Measurements from ENCODE around the gene GJC2.

GJC2 gene

GRCh38 chr1:228145463-228146416, 4.0 kb upstream of the GJC2 start:
- DNase-seq (ENCODE audit: low spot score), result no peak

GRCh38 chr1:228146417-228147150, 3.1 kb upstream of the GJC2 start:
- DNase-seq (ENCODE audit: low spot score), result no peak

GRCh38 chr1:228147151-228147693, 2.5 kb upstream of the GJC2 start:
- no peak for DNase-seq (ENCODE audit: low spot score)

DNA sequence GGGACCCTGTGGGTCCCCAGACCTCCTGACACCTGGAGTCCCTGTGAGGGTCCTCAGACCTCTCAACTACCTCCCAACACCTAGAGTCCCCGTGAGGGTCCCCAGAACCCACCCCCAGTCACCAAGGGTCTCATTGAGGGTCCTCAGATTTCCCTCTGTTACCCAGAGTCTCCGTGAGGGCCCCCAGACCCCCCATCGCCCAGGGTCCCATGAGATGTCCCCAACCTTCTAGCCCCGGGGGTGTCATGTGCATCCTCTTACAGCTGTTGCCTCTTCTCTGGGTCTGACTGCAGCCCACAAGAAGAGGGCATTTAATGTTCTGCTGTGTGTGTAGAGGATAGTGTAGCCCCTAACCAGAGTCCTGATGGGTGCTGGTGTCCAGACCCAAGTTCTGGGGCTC, 2.0 kb upstream of the GJC2 start:
- no peak for DNase-seq (ENCODE audit: low spot score)

- DNase-seq (ENCODE audit: low spot score), result no peak
Measured at GRCh38 chr1:228148196-228148861, 1.4 kb upstream of the GJC2 start.

DNA sequence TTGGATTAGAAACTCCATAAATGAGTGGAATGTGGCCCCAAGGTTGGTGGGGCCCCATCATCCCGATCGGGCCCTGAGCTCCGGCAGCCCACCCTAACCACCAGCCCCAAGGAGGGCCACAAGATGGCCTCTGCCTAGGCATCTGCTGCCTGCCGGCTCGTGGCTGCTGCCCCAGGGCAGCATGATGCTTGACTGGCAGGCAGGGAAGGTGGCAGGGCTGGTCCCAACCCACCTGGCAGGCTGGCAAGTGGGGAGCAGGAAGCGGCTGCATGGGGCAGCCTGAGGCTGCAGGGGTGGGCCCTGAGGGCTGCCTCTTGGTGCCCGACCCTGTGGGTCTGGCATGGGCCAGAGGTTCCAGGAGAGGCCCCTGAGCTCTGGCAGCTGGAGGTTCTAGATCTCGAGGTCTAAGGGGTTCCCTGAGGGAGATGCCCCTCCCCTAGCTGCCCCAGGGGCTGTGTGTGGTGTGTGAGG, 760 bp upstream of the GJC2 start:
- DNase-seq (ENCODE audit: low spot score), result no peak

GRCh38 chr1:228150120-228150460, 360 bp downstream of the GJC2 start:
- DNase-seq (ENCODE audit: low spot score), result no peak

- peak; percentile 12 for DNase-seq (ENCODE audit: low spot score)
Measured at GRCh38 chr1:228150461-228151179, 890 bp downstream of the GJC2 start.

- no peak for DNase-seq (ENCODE audit: low spot score)
Measured at GRCh38 chr1:228151180-228151925, 1.6 kb downstream of the GJC2 start.

GRCh38 chr1:228152097-228152917, 2.6 kb downstream of the GJC2 start:
- no peak for DNase-seq (ENCODE audit: low spot score)

- no peak for DNase-seq (ENCODE audit: low spot score)
Measured at GRCh38 chr1:228152918-228153258, 3.2 kb downstream of the GJC2 start.

DNA sequence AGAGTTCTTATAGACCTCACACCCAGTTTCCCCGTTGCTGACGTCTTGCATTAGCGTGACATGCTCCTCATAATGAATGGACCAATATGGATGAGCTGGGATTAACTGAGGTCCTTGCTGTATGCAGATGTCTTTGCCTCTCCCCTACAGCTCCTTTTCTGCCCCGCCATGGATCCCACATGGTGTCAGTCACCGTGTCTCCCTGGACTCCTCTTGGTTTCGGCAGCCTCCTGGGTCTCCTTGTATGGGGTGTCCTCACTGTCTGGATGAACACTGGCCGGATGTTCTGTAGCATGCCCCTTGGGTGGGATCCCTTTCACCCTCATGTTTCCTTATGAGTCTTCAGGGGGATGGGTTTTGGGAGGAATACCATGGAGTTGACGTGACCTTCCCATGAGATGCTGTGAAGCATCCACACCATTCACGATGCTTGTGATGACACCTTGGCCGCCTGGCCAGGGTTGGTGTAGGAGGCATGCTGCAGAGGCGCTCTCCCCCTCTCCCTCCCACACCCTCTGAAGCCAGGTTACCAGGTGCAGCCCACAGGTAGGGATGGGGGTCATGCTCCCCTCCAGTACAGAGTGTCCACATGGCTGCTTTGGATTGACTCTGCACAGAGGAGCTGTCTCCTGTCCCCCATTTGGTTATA, 4.4 kb downstream of the GJC2 start:
- no peak for DNase-seq (ENCODE audit: low spot score)

GRCh38 chr1:228154670-228155571, 5.2 kb downstream of the GJC2 start:
- no peak for DNase-seq (ENCODE audit: low spot score)

DNA sequence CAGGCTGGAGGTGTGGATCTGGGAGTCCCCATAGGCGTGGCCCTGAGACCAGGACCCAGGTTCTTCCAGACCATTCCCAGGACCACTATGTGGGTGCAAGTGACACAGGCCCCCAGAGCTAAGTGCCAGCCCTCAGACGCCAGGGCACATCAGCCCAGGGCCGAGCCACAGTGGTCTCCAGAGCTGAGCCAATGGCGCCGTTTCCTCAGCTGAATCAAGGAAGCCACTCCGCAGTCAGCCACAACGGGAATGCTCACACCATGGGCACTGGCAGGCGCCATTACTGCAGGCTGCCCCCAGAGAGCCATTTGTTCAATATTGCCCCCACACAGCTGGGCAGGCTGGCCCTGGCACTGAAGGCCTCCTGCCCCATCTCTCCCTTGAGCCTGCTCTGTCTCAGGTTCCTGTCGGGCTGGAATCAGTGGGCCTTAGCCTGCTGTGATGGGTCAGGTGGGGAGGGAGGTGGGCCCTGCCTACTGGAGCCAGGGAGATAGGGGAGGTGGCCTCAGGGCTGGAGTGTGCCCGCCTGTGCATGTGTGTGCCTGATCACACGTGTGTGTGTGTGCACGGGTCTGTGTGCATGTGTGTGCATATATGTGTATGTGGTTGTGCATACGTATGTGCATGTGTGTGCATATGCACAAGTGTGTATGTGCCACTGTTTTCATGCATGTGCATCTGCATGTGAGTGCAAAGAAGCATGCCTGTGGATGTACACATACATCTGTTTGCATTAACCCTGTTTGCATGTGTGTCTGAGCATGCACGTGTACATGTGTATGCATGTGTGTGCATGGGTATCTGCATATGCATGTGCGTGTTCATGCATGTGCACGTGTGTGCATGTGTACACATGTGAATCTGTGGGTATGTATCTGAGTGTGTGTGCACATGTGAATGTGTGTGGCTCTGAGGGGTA, 6.1 kb downstream of the GJC2 start:
- no peak for DNase-seq (ENCODE audit: low spot score)

DNA sequence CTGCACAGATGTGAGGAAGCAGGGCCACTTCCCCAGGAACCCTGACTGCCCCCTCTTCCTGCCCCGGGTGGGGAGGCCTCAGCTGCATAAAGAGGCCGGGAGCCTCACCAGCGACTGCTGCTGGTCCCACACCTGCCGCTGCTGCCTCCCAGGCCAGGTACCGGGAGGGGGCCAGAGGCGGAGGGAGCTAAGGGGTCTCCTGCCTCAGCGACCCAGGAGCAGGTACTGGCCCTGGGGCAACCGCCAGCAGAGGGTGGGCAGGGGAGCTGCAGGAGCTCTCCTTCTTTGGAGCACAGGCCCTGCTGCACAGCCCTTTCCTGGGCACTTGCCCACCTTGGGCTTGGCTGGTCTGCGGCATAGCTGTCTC, 6.8 kb downstream of the GJC2 start:
- no peak for DNase-seq (ENCODE audit: low spot score)

DNA sequence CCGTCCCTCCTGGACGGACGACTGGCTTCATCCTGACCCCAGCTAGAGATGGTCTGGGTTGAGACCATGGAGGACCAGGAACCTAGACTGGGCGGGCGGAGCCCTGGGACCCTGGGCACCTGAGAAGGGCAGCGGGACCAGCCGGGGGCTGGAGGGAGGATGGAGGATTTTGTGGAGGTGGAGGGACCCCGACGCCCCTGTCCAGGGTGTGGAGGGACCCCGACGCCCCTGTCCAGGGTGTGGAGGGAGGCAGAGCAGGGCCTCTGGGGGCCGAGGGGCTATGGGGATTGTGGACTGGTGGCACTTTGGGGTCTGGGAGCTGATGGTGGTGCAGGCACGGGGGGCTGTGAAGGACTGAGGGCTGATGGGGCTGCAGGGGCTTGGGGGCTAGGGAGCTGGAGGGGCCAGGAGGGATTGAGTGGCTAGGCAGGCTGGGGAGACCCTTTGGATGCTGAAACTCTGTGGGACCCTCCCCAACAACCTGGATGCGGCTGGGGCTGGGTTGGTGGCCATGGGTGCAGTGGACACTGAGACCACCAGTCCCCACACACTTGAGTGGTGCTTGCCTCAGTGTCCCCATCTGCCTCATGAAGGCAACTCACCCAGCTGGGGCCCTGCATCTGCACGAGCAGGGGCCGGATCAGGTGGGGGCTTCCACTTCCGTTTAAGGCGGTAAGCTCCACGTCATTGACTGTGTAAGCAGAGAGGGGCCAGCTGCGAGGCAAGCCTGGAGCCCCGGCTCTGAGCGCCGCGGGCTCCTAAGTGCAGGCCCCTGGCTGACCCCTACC, 7.4 kb downstream of the GJC2 start:
- no peak for DNase-seq (ENCODE audit: low spot score)

GRCh38 chr1:228157729-228158126, 8.0 kb downstream of the GJC2 start:
- no peak for DNase-seq (ENCODE audit: low spot score)
